ENCODE data around the gene GMCL2.

DNA sequence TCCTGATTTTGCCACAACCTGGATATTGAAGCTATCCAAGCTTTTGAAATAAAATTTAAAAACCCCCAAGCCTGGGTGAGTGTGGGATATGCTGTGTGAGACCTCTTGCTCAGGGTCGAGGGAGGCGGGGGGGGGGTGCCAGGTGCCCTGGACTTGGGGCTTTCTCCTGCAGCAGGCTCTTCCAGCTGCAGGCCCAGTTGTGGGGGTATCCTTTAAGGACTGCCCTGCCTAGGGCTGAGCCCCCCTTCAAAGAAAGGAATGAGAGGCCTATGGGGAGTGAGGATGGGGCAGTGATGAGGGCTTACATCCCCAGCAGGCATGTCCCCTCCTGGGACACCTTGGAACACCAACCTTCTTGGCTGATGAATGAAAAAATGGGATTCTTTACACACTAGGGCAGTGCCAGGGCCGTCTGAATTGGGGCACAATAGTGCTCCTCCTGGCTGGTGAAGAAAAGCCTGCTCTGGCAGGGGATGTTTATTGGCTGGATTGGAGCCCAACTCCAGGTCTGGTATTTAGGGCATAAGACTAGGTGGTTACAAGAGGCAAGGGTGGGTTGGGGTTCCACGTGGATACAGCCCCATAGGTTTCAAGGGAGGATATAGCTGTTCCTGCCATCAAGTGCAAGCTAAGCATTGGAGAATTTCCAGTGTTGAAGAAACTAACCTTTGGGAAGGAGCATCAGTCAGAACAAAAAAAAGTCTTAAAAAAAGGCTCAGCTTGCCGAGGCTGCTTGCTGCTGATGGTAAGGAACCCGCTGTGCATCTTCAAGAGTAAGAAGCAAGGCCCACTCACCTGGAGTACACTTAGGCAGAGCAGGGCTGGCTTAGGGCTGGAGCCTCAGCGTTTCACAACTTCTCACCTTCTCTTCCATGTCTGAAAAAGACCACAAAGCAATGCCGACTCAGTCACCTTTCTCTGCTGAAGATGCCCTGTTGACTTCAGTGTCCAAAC, 24.2 kb upstream of the GMCL2 start:
- TF ChIP-seq, protein P1, sequence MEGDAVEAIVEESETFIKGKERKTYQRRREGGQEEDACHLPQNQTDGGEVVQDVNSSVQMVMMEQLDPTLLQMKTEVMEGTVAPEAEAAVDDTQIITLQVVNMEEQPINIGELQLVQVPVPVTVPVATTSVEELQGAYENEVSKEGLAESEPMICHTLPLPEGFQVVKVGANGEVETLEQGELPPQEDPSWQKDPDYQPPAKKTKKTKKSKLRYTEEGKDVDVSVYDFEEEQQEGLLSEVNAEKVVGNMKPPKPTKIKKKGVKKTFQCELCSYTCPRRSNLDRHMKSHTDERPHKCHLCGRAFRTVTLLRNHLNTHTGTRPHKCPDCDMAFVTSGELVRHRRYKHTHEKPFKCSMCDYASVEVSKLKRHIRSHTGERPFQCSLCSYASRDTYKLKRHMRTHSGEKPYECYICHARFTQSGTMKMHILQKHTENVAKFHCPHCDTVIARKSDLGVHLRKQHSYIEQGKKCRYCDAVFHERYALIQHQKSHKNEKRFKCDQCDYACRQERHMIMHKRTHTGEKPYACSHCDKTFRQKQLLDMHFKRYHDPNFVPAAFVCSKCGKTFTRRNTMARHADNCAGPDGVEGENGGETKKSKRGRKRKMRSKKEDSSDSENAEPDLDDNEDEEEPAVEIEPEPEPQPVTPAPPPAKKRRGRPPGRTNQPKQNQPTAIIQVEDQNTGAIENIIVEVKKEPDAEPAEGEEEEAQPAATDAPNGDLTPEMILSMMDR (IDR thresholded peaks at IDR 0.05; ENCODE audit: low read depth, low read length) = no peak
- TF ChIP-seq, protein P2, sequence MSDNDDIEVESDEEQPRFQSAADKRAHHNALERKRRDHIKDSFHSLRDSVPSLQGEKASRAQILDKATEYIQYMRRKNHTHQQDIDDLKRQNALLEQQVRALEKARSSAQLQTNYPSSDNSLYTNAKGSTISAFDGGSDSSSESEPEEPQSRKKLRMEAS (IDR thresholded peaks at IDR 0.05; ENCODE audit: low read depth, low read length) = no peak
- peak; percentile 24 for TF ChIP-seq POLR2A (IDR thresholded peaks at IDR 0.05; ENCODE audit: extremely low read depth, insufficient read length)
